ENCODE measurements around the gene ANKS6.

The ANKS6 gene

GRCh38 chr9:98790842-98791607 lies 5.3 kb downstream of the ANKS6 start:
- DNase-seq = peak; percentile 17 to 58

GRCh38 chr9:98790134-98790841 lies 6.1 kb downstream of the ANKS6 start:
- DNase-seq = no peak

DNA sequence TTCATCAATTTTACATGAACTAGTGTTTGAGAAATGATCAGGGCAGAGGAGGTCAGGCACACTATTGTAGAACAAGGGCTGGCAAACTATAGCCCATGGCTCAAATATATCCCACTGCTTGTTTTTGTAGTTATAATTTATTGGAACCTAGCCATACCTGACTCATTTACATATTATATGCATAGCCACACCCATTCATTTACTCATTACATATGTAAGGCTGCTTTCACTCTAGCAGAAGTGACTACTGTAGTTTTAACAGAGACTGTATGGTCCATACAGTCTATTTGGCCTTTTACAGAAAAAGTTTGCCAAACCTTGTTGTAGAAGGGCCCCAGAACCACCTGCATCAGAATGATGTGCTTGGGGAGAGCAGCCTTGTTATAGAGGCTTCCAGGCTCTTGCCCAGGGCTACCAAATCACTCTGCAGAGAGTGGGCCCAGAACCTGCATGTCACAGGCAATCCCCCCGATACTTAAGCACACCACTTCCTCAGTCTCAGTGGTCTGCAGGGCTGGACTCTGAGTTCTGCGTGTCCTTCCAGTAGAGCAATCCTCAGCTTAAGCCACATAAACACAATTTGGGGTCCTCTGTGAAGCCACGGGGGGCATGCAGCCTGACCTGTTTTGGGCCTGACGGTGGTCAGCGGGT lies 6.7 kb downstream of the ANKS6 start:
- no peak for DNase-seq

GRCh38 chr9:98787766-98788335 lies 8.5 kb downstream of the ANKS6 start:
- no peak for DNase-seq

- DNase-seq = no peak
Measured at GRCh38 chr9:98786750-98787510, 9.4 kb downstream of the ANKS6 start.

DNA sequence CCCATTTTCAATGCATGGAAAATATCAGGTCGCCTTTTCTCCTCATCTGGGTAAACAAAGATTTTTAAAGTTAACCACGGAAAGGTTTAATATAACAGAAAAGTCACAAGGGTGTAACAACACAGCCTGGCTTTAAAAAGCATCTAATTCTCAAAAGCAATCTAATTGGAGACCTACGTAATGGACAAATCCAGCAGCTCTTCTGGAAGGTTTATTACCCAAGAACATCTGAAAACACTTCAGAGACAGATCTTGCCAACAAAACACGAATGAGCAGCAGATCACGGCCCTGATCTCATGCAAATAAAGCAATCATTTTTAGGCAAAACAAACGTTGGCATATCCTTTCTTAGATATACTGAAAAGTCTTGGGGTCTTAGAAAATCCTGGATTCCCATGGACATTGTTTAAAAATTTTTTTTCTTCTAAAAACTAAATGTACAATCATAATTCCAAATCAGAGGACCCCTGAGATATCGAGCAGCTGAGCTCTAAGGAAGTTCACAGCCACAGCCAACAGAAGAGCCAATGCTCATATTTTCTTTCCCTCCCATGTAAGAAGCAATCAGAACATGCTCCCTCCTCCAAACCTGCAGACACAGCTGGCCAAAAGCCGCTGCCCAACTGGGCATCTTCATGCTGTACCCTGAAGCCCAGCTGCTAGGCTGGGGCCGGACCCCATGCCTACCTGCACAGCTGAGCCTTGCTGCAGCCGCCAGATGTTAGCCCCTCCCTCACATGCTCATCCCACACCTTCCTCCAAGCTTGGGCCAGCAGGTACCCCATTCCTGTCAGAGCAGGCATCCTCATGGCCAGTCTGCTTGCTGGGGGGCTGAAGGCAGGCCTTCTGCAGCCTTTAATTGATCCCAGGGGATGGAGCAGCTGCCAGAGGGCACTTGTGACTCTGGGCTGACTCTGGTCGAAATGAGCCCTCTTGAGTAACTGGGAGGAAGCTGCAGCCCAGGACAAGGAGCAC lies 11.2 kb downstream of the ANKS6 start:
- no peak for DNase-seq

GRCh38 chr9:98783518-98784226 lies 12.7 kb downstream of the ANKS6 start:
- no peak for DNase-seq

DNA sequence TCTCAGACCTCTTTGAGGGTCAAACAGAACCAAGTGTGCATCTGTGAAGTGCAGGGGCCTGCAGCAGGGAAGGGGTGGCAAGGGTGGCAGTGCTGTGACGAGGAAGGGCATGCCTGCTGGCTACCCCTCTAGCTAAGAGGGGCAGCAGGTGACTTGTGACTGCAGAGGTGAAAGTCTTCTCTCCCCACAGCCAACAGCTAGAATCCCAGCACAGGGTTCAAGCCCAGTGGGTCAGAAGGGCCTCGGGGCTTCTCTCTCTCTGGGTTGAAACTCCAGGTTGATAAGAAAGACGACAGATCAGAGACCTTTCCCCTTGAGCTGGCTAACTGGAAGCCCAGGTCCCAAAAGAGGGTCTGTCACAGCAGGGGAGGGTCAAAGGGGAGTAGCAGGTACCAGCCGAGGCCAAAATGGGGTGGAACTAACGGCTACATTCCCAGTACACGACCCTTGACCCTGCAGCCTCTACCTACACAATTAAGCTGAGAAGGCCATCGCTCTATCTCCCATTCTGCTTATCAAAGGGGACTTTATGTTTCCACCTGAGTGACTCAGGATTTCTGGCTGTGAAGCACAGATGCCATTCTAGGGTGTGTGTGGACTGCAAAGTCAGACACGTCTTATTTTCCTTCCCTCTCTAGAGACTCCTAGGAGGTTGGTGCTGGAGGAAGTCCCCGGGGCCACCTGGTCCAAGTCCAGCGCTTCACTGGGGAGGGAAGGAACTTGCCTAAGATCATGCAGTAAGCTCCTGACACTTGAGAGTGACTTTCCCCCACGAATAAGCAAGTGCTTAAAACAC lies 14.6 kb downstream of the ANKS6 start:
- no peak for DNase-seq

GRCh38 chr9:98780059-98780749 lies 16.2 kb downstream of the ANKS6 start:
- DNase-seq = no peak

DNA sequence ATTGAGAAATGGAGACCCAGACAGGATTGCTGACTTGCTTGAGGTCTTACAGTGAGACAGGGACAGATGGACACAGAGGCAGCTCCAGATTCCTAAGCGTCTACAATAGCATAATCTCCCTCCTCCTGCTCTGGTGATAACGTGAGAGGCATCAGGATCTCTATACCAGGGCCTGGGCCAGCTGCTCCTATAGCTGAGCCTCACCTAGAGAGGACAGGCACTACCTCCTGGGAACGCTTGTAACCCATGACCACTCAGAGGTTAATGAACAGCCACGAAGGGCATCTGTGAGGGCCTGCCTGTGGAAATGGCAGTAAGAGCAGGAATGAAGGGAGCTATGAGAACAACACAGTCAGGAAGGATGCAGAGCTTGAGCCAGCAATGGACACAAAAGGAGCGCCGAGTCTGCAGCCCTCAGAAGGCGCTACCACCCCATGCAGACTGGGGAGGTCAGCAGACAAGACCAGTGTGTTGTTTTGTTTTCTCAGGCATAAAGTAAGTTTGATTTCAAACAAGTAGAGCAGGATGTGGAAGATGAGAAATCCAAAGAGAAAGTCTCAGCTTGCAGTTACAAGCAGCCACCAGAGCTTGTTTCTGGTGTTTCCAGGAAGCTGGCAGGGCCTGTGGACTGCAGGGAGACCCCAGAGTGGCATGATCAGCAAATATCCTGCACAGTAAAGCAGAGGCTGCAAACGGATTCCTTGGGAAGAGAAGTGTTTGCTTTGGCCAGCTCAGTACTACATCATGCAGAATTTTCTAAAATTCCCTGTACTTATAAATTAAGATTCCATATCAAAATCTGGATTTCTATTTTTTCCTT lies 17.4 kb downstream of the ANKS6 start:
- DNase-seq = no peak

- DNase-seq = no peak
Measured at GRCh38 chr9:98778251-98778650, 18.1 kb downstream of the ANKS6 start.

DNA sequence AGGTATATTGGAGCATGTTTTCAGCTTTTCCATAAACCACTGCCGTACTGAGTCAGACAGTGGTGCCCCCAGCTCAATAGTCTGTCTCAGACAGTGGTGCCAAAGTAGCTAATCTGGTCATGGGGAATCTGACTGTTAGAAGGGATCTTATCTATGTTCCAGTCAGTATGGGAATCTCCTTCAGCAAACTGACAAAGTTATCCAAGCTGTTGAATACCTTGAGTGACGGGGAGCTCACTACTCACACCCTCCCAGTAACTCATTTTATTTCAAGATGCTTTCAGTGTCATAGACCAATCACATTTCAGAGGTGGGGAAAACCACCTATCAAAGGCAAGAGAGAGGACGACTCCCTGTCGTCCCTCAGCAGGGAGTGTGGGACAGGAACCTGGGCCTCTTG lies 18.7 kb downstream of the ANKS6 start:
- no peak for DNase-seq

GRCh38 chr9:98775831-98776441 lies 20.4 kb downstream of the ANKS6 start:
- peak in 1 of 2 experiments; percentile 6 for DNase-seq

DNA sequence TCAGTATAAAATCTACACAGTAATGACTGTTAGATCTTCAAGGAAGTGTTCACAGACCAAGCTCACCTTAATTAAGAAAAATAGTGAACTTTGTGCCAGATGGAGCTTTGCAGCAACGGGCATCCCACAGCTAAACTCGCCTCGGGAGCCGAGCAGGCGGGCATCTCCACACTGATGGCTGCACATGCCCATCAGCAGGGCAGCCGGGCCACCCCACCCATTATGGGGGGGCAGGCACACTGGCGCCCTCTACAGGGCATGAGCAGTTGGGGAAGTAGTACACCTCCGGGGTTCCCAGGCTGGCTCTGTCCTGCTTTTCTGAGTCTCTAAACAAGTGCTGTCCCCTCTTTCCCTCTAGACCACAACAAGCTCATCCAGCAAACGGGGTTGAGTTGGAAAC lies 21.6 kb downstream of the ANKS6 start:
- peak in 1 of 2 experiments; percentile 17 for DNase-seq

GRCh38 chr9:98773721-98774120 lies 22.6 kb downstream of the ANKS6 start:
- no peak for DNase-seq

DNA sequence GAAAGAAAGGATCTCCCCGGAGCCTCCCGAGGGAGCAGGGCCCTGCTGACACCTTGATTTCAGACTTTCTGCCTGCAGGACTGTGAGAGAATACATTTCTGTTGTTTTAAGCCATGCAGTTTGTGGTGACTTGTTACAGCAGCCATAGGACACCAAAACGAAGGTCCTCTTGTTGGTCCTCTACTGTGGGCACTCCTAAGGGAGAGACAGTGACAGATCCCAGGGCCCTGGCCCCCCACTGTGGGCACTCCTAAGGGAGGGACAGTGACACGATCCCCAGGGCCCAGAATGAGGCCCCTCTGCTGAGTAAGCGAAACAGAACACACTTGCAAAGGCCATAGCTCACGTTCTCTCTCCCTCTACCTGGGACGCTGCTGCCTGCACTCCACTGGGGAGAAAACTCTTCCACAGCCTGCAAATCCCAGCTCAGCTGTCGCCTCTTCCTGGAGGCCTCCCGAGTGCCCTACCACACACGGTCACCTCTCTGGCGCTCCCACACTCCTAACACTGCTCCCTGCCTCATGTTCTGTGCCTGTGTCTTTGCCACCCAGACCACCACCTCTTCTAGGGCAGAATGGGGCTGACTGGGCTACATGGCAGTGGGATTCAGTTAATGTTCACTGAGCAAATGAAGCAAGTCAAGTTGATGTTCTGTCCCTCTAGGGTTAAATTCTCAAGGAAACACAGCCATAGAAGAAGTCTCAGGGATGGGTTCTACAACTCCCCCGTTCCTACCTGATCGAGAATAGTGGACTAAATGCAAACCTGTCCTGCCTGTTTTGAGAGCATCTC lies 23.8 kb downstream of the ANKS6 start:
- DNase-seq = no peak

GRCh38 chr9:98771209-98771874 lies 25.0 kb downstream of the ANKS6 start:
- no peak for DNase-seq
